Testis (tissue), 3 donors: ENCODE data around the gene ICAM1. TPM values are rescaled to one million over a fixed set of nuclear protein-coding genes. Genes with fewer than 3 reads are reported as not detected.

Experiments used
- DNase-seq: peaks from one replicate; pipeline ENCODE4 v3.0.0-alpha.2; 2019
- H3K27ac ChIP-seq, 2 donors: fragments of 200-600 bp; sonication (generic); one replicate each; pipeline ENCODE4 v1.5.1; 2019
- H3K27me3 ChIP-seq: fragments of 200-600 bp; sonication (generic); one replicate; pipeline ENCODE4 v1.5.1; 2019
- H3K36me3 ChIP-seq: fragments of 200-600 bp; sonication (generic); one replicate; pipeline ENCODE4 v1.5.1; 2017; ENCODE audit warnings: low read depth; ENCODE audit errors: missing control alignments
- H3K4me1 ChIP-seq: fragments of 200-600 bp; sonication (generic); one replicate; pipeline ENCODE4 v1.5.1; 2019
- H3K4me3 ChIP-seq, 2 donors: fragments of 200-600 bp; sonication (generic); one replicate each; pipeline ENCODE4 v1.5.1; 2017 to 2019
- H3K9me3 ChIP-seq: fragments of 200-600 bp; sonication (generic); one replicate; pipeline ENCODE4 v1.5.1; 2017
- POLR2A ChIP-seq: fragments of 450-650 bp; IDR thresholded peaks from one replicate; pipeline ENCODE4 v1.6.1; 2017; ENCODE audit warnings: antibody characterized with exemption, mild to moderate bottlenecking, moderate library complexity
- WGBS, 2 donors: methylation state at CpG; one replicate each; pipeline ENCODE4 v1.1.5; 2018; 5-methylcytosine and 5-hydroxymethylcytosine counted together
- intact Hi-C: fragments of 100-400 bp; cut with DNase I; formaldehyde crosslinking; loops from one replicate; pipeline ENCODE4 v1.15.1; 2023; ENCODE audit warnings: low total_unique reads
- polyA plus RNA-seq: library from polyadenylated mRNA; stranded (reverse); fragments of 350-450 nt; fragmentation: Illumina TruSeq; extraction: RNeasy Lipid Tissue Mini Kit (QIAGEN cat#74804); gene quantifications from one replicate; pipeline ENCODE4 v1.2.3, GENCODE V29; 2014; ENCODE audit warnings: low read depth, low replicate concordance; ENCODE audit not compliant: insufficient read depth
- total RNA-seq, 2 donors: library from RNA; depleted of rRNA; stranded (reverse); fragments of >200 nt; gene quantifications; one replicate each; pipeline ENCODE4 v1.2.3, GENCODE V29; 2016
- TF ChIP-seq, protein P1 (sequence below), 3 experiments: fragments of 450-650 bp in 2 of 3; fragments of 200-600 bp in 1 of 3; sonication (generic) in 1 of 3; IDR thresholded peaks; one replicate each; pipeline ENCODE4 v1.5.1; 2016 to 2019; ENCODE audit warnings: antibody characterized with exemption in 3 of 3, mild to moderate bottlenecking in 2 of 3, moderate library complexity in 1 of 3

Gene ICAM1
- total and polyA plus RNA-seq, 3 donors from 2014 or later, result 10.1 to 18.0 (median 14.3) TPM

DNA sequence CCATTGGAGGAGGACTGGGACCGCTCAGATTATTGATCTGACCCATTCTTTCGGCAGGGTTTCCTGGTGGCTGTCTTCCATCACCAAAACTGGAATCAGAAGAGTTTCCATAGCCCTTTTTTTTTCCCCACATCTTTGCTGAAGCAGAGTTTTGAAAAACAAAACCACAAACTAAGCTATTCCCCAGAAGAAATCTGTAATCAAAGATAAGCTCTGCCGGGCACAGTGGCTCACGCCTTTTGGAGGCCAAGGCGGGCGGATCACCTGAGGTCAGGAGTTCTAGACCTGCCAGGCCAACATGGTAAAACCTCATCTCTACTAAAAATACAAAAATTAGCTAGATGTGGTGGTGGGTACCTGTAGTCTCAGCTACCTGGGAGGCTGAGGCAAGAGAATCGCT is 4.2 kb upstream of the ICAM1 start:
- Histone ChIP-seq H3K27me3 (no peaks in the 10 kb centered on the region), H3K27ac (no peak overlapping the region), H3K36me3 (no peaks in the 10 kb centered on the region), H3K4me1 (peaks cover 13% of the 10 kb centered on the region), H3K4me3 (no peak overlapping the region), H3K9me3 (no peaks in the 10 kb centered on the region)
- 82 to 88% methylated on average over 7 of the region's 7 CpGs for WGBS, 2 donors
- intact Hi-C loops, result no loop called here
- TF ChIP-seq POLR2A, result no peak
- DNase-seq, result no peak

DNA sequence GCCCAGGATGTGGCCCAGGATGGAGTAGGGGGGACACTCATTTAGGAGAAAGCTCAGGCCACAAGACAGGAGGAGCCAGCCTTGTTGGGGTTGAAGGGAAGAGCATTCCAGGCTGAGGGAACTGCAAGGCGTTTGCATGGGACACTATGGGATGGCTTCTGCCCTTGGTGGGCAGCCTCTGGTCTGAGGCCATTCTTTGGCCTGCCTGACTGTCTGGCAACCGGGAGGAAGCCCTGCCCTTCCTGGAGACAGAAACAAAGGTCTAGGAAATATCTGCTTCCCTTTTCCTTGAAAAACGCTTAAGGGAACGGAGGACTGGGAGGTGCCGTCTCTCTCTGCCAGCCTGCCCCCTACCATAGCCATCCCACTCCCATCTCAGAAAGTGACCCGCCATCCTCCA is 2.8 kb upstream of the ICAM1 start:
- Histone ChIP-seq H3K9me3 (no peaks in the 10 kb centered on the region), H3K27me3 (no peaks in the 10 kb centered on the region), H3K36me3 (no peaks in the 10 kb centered on the region), H3K4me1 (peaks cover 13% of the 10 kb centered on the region), H3K4me3 (no peak overlapping the region), H3K27ac (no peak overlapping the region)
- 74 to 84% methylated on average over 6 of the region's 6 CpGs for WGBS, 2 donors
- intact Hi-C loops, result no loop called here
- no peak for DNase-seq
- TF ChIP-seq POLR2A, result no peak
- TF ChIP-seq, protein P1, sequence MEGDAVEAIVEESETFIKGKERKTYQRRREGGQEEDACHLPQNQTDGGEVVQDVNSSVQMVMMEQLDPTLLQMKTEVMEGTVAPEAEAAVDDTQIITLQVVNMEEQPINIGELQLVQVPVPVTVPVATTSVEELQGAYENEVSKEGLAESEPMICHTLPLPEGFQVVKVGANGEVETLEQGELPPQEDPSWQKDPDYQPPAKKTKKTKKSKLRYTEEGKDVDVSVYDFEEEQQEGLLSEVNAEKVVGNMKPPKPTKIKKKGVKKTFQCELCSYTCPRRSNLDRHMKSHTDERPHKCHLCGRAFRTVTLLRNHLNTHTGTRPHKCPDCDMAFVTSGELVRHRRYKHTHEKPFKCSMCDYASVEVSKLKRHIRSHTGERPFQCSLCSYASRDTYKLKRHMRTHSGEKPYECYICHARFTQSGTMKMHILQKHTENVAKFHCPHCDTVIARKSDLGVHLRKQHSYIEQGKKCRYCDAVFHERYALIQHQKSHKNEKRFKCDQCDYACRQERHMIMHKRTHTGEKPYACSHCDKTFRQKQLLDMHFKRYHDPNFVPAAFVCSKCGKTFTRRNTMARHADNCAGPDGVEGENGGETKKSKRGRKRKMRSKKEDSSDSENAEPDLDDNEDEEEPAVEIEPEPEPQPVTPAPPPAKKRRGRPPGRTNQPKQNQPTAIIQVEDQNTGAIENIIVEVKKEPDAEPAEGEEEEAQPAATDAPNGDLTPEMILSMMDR (IDR thresholded peaks at IDR 0.05), result no peak

DNA sequence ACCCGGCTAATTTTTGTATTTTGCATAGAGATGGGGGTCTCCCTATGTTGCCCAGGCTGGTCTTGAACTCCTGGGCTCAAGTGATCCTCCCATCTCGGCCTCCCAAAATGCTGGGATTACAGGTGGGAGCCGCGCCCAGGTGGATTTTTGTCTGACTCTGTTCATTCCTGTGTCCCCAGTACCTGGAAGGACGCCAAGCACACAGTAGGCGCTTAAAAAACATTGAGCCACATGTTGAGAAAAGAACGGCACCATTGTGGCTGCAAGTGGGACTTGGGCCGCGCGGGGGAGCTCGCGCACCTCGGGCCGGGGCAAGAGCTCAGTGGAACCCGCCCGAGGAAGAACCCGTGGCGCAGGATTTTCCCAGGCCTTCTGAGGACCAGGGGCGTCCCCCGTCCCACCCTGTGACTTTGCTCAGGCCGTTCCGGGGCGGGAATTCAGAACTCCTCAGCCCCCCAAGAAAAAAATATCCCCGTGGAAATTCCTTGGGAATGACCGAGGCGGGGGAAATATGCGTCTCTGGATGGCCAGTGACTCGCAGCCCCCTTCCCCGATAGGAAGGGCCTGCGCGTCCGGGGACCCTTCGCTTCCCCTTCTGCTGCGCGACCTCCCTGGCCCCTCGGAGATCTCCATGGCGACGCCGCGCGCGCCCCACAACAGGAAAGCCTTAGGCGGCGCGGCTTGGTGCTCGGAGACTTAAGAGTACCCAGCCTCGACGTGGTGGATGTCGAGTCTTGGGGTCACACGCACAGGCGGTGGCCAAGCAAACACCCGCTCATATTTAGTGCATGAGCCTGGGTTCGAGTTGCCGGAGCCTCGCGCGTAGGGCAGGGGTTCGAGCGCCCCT is 1.4 kb upstream of the ICAM1 start:
- intact Hi-C loops, result loop anchor here (5.0 kb wide), 1 partner anchor 48 kb away; the partner anchor contains the start of gene FDX2
- 2 to 4% methylated on average over 29 to 40 of the region's 59 CpGs for WGBS, 2 donors
- Histone ChIP-seq H3K27ac (peak overlapping the region in 1 of 2 donors; percentile 77), H3K36me3 (no peaks in the 10 kb centered on the region), H3K4me3 (peak overlapping the region; percentile 49 to 60), H3K27me3 (no peaks in the 10 kb centered on the region), H3K4me1 (peaks cover 13% of the 10 kb centered on the region), H3K9me3 (no peaks in the 10 kb centered on the region)
- TF ChIP-seq, protein P1 (IDR thresholded peaks at IDR 0.05), result peak; percentile 86 to 93 (median 88)
- TF ChIP-seq POLR2A, result no peak
- DNase-seq, result peak; percentile 89

DNA sequence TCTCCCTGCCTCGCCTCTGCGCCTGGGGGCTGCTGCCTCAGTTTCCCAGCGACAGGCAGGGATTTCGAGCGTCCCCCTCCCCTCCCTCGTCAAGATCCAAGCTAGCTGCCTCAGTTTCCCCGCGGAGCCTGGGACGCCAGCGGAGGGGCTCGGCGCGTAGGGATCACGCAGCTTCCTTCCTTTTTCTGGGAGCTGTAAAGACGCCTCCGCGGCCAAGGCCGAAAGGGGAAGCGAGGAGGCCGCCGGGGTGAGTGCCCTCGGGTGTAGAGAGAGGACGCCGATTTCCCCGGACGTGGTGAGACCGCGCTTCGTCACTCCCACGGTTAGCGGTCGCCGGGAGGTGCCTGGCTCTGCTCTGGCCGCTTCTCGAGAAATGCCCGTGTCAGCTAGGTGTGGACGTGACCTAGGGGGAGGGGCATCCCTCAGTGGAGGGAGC is 722 bp upstream of the ICAM1 start:
- Histone ChIP-seq H3K9me3 (no peaks in the 10 kb centered on the region), H3K4me1 (peaks cover 13% of the 10 kb centered on the region), H3K4me3 (peak overlapping the region; percentile 49 to 60), H3K27me3 (no peaks in the 10 kb centered on the region), H3K27ac (peak overlapping the region; percentile 76 to 77), H3K36me3 (no peaks in the 10 kb centered on the region)
- WGBS, 2 donors, result 0% methylated on average over 3 to 34 of the region's 37 CpGs
- peak; percentile 52 for DNase-seq
- intact Hi-C loops, result loop anchor here (5.0 kb wide), 1 partner anchor 47 kb away; the partner anchor contains the start of gene FDX2
- no peak for TF ChIP-seq POLR2A
- TF ChIP-seq, protein P1 (IDR thresholded peaks at IDR 0.05), result no peak

DNA sequence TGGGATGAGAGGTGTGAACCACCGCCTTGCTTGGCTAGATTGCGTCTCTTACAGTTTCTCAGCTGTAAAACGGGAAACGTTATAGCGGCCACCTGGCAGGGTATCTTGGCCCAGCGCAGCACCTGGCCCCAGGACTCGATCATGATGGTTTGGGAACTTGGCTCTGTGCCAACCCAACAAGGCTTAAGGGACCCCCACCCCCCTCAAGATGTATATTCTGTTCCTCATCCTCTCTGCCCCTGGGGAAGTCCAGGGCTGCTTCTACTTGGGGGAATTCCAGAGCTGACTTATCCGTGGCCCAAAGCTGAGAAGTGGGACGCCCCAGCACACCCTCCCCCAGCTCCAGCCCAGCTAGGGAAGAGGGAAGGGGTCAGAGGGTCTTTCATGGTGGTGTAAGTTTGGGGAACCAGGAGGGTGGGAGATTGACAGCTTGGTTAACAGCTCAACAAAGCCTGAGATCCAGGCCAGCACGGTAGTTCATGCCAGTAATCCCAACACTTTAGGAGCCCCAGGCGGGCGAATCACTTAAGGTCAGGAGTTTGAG is 695 bp downstream of the ICAM1 start:
- Histone ChIP-seq H3K27me3 (no peaks in the 10 kb centered on the region), H3K9me3 (no peaks in the 10 kb centered on the region), H3K4me3 (peak overlapping the region; percentile 49 to 60), H3K27ac (peak overlapping the region in 1 of 2 donors; percentile 77), H3K36me3 (no peaks in the 10 kb centered on the region), H3K4me1 (peaks cover 13% of the 10 kb centered on the region)
- no peak for DNase-seq
- no peak for TF ChIP-seq POLR2A
- TF ChIP-seq, protein P1 (IDR thresholded peaks at IDR 0.05), result no peak
- whole genome bisulfite sequencing, 2 donors, result 40 to 43% methylated on average over 8 to 12 of the region's 12 CpGs
- intact Hi-C loops, result loop anchor here (5.0 kb wide), 1 partner anchor 46 kb away; the partner anchor contains the start of gene FDX2
